ENCODE data around the gene RIPOR3.

DNA sequence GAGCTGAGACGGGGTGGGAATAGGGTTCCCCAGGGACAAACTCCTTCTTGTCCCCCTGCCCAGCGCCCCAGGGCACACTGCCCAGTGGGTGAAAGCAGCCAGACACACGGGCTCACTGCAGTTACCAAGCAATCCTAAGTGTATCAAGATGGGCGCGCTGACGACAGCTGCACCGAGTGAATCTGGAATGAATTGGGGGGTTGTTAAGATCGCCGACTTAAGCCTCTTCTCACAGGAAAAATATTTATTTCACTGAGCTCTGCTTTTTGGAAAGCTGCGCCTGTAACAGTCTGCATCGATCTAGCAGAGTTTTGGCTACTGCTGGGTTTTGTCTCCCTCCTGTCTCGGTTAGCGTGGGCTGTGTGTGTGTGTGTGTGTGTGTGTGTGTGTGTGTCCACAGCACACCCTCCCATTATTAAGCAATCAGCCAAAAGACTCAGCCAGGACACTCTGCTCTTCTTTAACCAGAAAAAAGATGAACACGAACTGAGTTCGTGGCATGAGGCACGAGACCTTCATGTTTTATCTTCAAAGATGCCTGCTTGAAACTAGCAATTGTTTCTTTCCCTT lies 35.9 kb downstream of the RIPOR3 start:
- TF ChIP-seq, protein P1, sequence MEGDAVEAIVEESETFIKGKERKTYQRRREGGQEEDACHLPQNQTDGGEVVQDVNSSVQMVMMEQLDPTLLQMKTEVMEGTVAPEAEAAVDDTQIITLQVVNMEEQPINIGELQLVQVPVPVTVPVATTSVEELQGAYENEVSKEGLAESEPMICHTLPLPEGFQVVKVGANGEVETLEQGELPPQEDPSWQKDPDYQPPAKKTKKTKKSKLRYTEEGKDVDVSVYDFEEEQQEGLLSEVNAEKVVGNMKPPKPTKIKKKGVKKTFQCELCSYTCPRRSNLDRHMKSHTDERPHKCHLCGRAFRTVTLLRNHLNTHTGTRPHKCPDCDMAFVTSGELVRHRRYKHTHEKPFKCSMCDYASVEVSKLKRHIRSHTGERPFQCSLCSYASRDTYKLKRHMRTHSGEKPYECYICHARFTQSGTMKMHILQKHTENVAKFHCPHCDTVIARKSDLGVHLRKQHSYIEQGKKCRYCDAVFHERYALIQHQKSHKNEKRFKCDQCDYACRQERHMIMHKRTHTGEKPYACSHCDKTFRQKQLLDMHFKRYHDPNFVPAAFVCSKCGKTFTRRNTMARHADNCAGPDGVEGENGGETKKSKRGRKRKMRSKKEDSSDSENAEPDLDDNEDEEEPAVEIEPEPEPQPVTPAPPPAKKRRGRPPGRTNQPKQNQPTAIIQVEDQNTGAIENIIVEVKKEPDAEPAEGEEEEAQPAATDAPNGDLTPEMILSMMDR (IDR thresholded peaks at IDR 0.05; ENCODE audit: poor library complexity, severe bottlenecking), result no peak
- TF ChIP-seq, protein P2, sequence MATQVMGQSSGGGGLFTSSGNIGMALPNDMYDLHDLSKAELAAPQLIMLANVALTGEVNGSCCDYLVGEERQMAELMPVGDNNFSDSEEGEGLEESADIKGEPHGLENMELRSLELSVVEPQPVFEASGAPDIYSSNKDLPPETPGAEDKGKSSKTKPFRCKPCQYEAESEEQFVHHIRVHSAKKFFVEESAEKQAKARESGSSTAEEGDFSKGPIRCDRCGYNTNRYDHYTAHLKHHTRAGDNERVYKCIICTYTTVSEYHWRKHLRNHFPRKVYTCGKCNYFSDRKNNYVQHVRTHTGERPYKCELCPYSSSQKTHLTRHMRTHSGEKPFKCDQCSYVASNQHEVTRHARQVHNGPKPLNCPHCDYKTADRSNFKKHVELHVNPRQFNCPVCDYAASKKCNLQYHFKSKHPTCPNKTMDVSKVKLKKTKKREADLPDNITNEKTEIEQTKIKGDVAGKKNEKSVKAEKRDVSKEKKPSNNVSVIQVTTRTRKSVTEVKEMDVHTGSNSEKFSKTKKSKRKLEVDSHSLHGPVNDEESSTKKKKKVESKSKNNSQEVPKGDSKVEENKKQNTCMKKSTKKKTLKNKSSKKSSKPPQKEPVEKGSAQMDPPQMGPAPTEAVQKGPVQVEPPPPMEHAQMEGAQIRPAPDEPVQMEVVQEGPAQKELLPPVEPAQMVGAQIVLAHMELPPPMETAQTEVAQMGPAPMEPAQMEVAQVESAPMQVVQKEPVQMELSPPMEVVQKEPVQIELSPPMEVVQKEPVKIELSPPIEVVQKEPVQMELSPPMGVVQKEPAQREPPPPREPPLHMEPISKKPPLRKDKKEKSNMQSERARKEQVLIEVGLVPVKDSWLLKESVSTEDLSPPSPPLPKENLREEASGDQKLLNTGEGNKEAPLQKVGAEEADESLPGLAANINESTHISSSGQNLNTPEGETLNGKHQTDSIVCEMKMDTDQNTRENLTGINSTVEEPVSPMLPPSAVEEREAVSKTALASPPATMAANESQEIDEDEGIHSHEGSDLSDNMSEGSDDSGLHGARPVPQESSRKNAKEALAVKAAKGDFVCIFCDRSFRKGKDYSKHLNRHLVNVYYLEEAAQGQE (IDR thresholded peaks at IDR 0.05; ENCODE audit: borderline replicate concordance), result no peak
- TF ChIP-seq POLR2AphosphoS5 (IDR thresholded peaks at IDR 0.05) (no peak), EZH2 (IDR thresholded peaks at IDR 0.05; ENCODE audit: borderline replicate concordance, insufficient read depth, low read length, poor library complexity, severe bottlenecking) (no peak), SMC3 (conservative IDR thresholded peaks at IDR 0.05; ENCODE audit: poor library complexity) (no peak), TAF1 (IDR thresholded peaks at IDR 0.05; ENCODE audit: low read depth) (no peak), MXI1 (conservative IDR thresholded peaks at IDR 0.05; ENCODE audit: poor library complexity, severe bottlenecking) (no peak)
